AG04450 (cell line): Measurements from ENCODE around the gene CYP26A1. TPM values are rescaled to one million over a fixed set of nuclear protein-coding genes. Genes with fewer than 3 reads are reported as not detected.

Experiments
- CTCF ChIA-PET: fragments of 300-600, 350-600 bp; formaldehyde crosslinking; extraction: SDS; loops from one replicate; lab custom pipeline; 2022; ENCODE audit warnings: antibody characterized with exemption, inconsistent platforms; lab: Charles Lee
- POLR2A ChIA-PET: fragments of 350-600 bp; formaldehyde crosslinking; extraction: SDS; loops from one replicate; lab custom pipeline; 2021; ENCODE audit warnings: antibody characterized with exemption, inconsistent platforms; lab: Yijun Ruan, JAX
- DNase-seq: peaks from one replicate; pipeline ENCODE4 v3.0.0-alpha.2; 2011; ENCODE audit warnings: low read depth, low spot score
- H3K27ac ChIP-seq: one replicate; pipeline ENCODE4 v1.5.1; 2012; ENCODE audit warnings: low read depth, low read length, control low read depth
- H3K27me3 ChIP-seq: one replicate; pipeline ENCODE4 v1.6.0; 2012; ENCODE audit warnings: low read length; ENCODE audit not compliant: control insufficient read depth, insufficient read depth
- H3K4me3 ChIP-seq: 2 replicates; pipeline ENCODE4 v1.5.1; 2011; ENCODE audit warnings: mild to moderate bottlenecking, low read depth, low read length, control low read depth
- H3K9me3 ChIP-seq: 2 replicates; pipeline ENCODE4 v1.5.1; 2012; ENCODE audit warnings: low read length; ENCODE audit not compliant: control insufficient read depth, insufficient read depth
- CTCF ChIP-seq: IDR thresholded peaks from 2 replicates; pipeline ENCODE4 v1.5.1; 2011; ENCODE audit warnings: low read depth, low read length, control low read depth, inconsistent platforms
- polyA plus RNA-seq: library from polyadenylated mRNA; depleted of rRNA; stranded (reverse); fragments of >200 nt; gene quantifications from 2 replicates; pipeline ENCODE4 v1.2.3, GENCODE V29; 2011

CYP26A1 gene
- polyA plus RNA-seq, 1 experiment, result not detected

GRCh38 chr10:93081834-93082233 is 8.1 kb downstream of the CYP26A1 start:
- no peak for DNase-seq
- POLR2A ChIA-PET, result no interaction called here
- H3K27ac ChIP-seq, result no peak overlapping the region
- peaks cover 25% of the 10 kb centered on the region for H3K27me3 ChIP-seq
- no peaks in the 10 kb centered on the region for H3K9me3 ChIP-seq
- no peak overlapping the region for H3K4me3 ChIP-seq
- no peak for TF ChIP-seq CTCF
- CTCF ChIA-PET, result interaction anchor here (0.6 to 3.9 kb wide), 8 partner anchors 12 to 710 kb away, joined by 3 to 39 read pairs (median 14); no protein-coding TSS in a partner anchor

DNA sequence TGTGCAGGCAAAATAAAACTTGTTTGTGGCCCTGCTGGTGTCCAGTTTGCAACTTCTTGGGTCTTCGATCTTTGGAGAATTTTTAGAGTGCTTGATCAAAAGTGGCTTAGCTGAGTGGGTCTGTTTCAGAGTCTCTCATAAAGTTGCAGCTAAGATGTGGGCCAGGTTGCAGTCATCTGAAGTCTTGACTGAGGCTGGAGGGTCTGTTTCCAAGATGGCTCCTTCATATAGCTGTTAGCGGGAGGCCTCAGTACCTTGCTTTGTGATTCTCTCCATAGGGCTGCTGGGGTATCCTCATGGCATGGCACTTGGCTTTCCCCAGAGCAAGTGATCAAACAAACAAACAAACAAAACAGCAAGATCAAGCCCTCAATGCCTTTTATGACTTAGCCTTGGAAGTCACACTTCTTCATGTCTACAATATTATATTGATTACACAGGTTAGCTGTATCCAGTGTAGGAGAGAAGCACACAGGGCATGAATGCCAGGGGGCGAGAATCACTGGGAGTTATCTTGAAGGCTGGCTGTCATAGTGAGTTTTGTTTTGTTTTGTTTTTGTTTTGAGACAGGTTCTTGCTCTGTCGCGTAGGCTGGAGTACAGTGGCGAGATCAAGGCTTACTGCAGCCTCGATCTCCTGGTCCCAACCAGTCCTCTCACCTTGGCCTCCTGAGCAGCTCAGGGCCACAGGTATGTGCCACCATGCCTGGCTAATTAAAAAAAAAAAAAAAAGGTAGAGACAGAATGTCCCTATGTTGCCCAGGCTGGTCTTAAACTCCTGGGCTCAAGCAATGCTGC is 10.2 kb downstream of the CYP26A1 start:
- CTCF ChIA-PET, result interaction anchor here (1.1 kb wide), 1 partner anchor 11 kb away, joined by 3 read pairs; no protein-coding TSS in a partner anchor
- H3K27ac ChIP-seq, result no peak overlapping the region

GRCh38 chr10:93085272-93085859 is 11.7 kb downstream of the CYP26A1 start:
- peaks cover 21% of the 10 kb centered on the region for H3K27me3 ChIP-seq
- no peak for DNase-seq
- no peaks in the 10 kb centered on the region for H3K9me3 ChIP-seq
- CTCF ChIA-PET, result no interaction called here
- no peak for TF ChIP-seq CTCF
- POLR2A ChIA-PET, result no interaction called here
- H3K4me3 ChIP-seq, result no peak overlapping the region
- H3K27ac ChIP-seq, result no peak overlapping the region

More for the DNA sequence above, 10.2 kb downstream of the CYP26A1 start:
- no peak for DNase-seq
- no peaks in the 10 kb centered on the region for H3K9me3 ChIP-seq
- peaks cover 29% of the 10 kb centered on the region for H3K27me3 ChIP-seq
- TF ChIP-seq CTCF, result no peak
- no peak overlapping the region for H3K4me3 ChIP-seq
- POLR2A ChIA-PET, result no interaction called here

DNA sequence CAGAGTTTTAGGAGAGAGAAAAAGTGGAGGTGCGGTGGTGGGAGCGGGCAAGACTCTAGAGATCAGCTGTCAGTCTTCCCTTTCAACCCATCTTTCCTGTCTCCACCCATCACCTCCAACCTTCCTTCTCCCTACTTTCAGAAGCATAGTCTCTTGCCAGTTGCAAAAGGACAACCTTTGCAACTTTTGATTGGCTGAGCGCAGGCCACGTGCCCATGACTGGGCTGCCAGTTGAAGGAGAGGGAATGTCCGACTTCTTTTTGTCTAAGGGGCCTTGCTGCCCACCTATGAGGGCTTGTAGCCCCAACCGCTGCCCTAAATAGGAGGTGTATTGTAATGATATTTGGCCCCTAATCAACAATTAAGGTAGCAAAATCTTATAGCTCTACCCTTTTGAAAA is 12.6 kb downstream of the CYP26A1 start:
- ChIA-PET POLR2A (no interaction called here), CTCF (no interaction called here)
- Histone ChIP-seq H3K27ac (no peak overlapping the region), H3K4me3 (no peak overlapping the region), H3K27me3 (peaks cover 19% of the 10 kb centered on the region), H3K9me3 (no peaks in the 10 kb centered on the region)
- no peak for TF ChIP-seq CTCF
- DNase-seq, result no peak

- peaks cover 16% of the 10 kb centered on the region for H3K27me3 ChIP-seq
- no peak overlapping the region for H3K4me3 ChIP-seq
- no peak overlapping the region for H3K27ac ChIP-seq
- DNase-seq, result no peak
- POLR2A ChIA-PET, result no interaction called here
- H3K9me3 ChIP-seq, result no peaks in the 10 kb centered on the region
- CTCF ChIA-PET, result no interaction called here
- no peak for TF ChIP-seq CTCF
These were observed 14.2 kb downstream of the CYP26A1 start for GRCh38 chr10:93087846-93088245.
